H9 (cell line): ENCODE measurements around the gene NARF. TPM values are rescaled to one million over a fixed set of nuclear protein-coding genes. Genes with fewer than 3 reads are reported as not detected.

Experiments
- DNase-seq: peaks from one replicate; pipeline ENCODE4 v3.0.0-alpha.2; 2017
- H2AFZ ChIP-seq: one replicate; pipeline ENCODE4 v1.6.1; 2013; ENCODE audit warnings: mild to moderate bottlenecking, low read length, control low read depth, moderate library complexity
- H2AK5ac ChIP-seq: 2 replicates; pipeline ENCODE4 v1.6.1; 2013; ENCODE audit warnings: low read length, control low read depth, mixed read lengths; ENCODE audit not compliant: insufficient read length
- H2BK120ac ChIP-seq: one replicate; pipeline ENCODE4 v1.6.1; 2013; ENCODE audit warnings: low read depth, mild to moderate bottlenecking, low read length, control low read depth, inconsistent platforms; ENCODE audit not compliant: poor library complexity, severe bottlenecking
- H2BK12ac ChIP-seq: 2 replicates; pipeline ENCODE4 v1.6.1; 2013; ENCODE audit warnings: low read length, control low read depth, mixed read lengths, low read depth; ENCODE audit not compliant: insufficient read length
- H2BK15ac ChIP-seq: 2 replicates; pipeline ENCODE4 v1.6.1; 2013; ENCODE audit warnings: low read depth, low read length, control low read depth
- H2BK20ac ChIP-seq: one replicate; pipeline ENCODE4 v1.6.1; 2013; ENCODE audit warnings: low read depth, mild to moderate bottlenecking, low read length, control low read depth, inconsistent platforms; ENCODE audit not compliant: poor library complexity, severe bottlenecking
- H2BK5ac ChIP-seq: 2 replicates; pipeline ENCODE4 v1.6.1; 2013; ENCODE audit warnings: low read length, control low read depth, mixed read lengths; ENCODE audit not compliant: insufficient read length
- H3K14ac ChIP-seq: 2 replicates; pipeline ENCODE4 v1.6.1; 2013; ENCODE audit warnings: low read length, control low read depth; ENCODE audit not compliant: insufficient read depth
- H3K18ac ChIP-seq: 2 replicates; pipeline ENCODE4 v1.6.1; 2013; ENCODE audit warnings: low read depth, mild to moderate bottlenecking, mixed read lengths, low read length, control low read depth; ENCODE audit not compliant: insufficient read length
- H3K23ac ChIP-seq: 2 replicates; pipeline ENCODE4 v1.6.1; 2013; ENCODE audit warnings: low read length, control low read depth, mixed read lengths, low read depth; ENCODE audit not compliant: insufficient read length
- H3K23me2 ChIP-seq: 2 replicates; pipeline ENCODE4 v1.6.1; 2013; ENCODE audit warnings: low read depth, mild to moderate bottlenecking, mixed read lengths, low read length, control low read depth; ENCODE audit not compliant: insufficient read length, poor library complexity, severe bottlenecking
- H3K27ac ChIP-seq: 2 replicates; pipeline ENCODE4 v1.5.1; 2013; ENCODE audit warnings: low read length, control low read depth, mixed read lengths, low read depth; ENCODE audit not compliant: insufficient read length
- H3K27me3 ChIP-seq: 2 replicates; pipeline ENCODE4 v1.6.1; 2013; ENCODE audit warnings: low read length, control low read depth, inconsistent platforms; ENCODE audit not compliant: insufficient read depth
- H3K4ac ChIP-seq: 2 replicates; pipeline ENCODE4 v1.6.1; 2013; ENCODE audit warnings: low read depth, mild to moderate bottlenecking, control low read depth, inconsistent platforms, low read length, moderate library complexity
- H3K4me1 ChIP-seq: 2 replicates; pipeline ENCODE4 v1.6.1; 2013; ENCODE audit warnings: low read length, control low read depth, inconsistent platforms; ENCODE audit not compliant: insufficient read depth
- H3K4me2 ChIP-seq: 2 replicates; pipeline ENCODE4 v1.6.1; 2013; ENCODE audit warnings: low read length, control low read depth, mixed read lengths; ENCODE audit not compliant: insufficient read length, insufficient read depth
- H3K56ac ChIP-seq: 2 replicates; pipeline ENCODE4 v1.6.1; 2013; ENCODE audit warnings: low read depth, mild to moderate bottlenecking, mixed read lengths, low read length, control low read depth; ENCODE audit not compliant: insufficient read length
- H3K79me1 ChIP-seq: 2 replicates; pipeline ENCODE4 v1.6.1; 2013; ENCODE audit warnings: low read depth, mild to moderate bottlenecking, moderate library complexity, low read length, control low read depth, inconsistent platforms; ENCODE audit not compliant: insufficient read depth, poor library complexity, severe bottlenecking
- H3K79me2 ChIP-seq: 2 replicates; pipeline ENCODE4 v1.6.1; 2013; ENCODE audit warnings: low read length, control low read depth, inconsistent platforms; ENCODE audit not compliant: insufficient read depth
- H3K9ac ChIP-seq: 2 replicates; pipeline ENCODE4 v1.6.1; 2013; ENCODE audit warnings: low read length, control low read depth, mixed read lengths; ENCODE audit not compliant: insufficient read length; ENCODE audit errors: extremely low read depth
- H3K9me3 ChIP-seq: one replicate; pipeline ENCODE4 v1.6.1; 2013; ENCODE audit warnings: low read depth, low read length, inconsistent platforms; ENCODE audit not compliant: control insufficient read depth
- H3T11ph ChIP-seq: one replicate; pipeline ENCODE4 v1.6.1; 2013; ENCODE audit warnings: mild to moderate bottlenecking, low read length, control low read depth, inconsistent platforms
- H4K20me1 ChIP-seq: one replicate; pipeline ENCODE4 v1.6.1; 2013; ENCODE audit not compliant: control insufficient read depth, insufficient read length, insufficient read depth
- H4K5ac ChIP-seq: 2 replicates; pipeline ENCODE4 v1.6.1; 2013; ENCODE audit warnings: low read depth, mild to moderate bottlenecking, mixed read lengths, low read length, control low read depth; ENCODE audit not compliant: insufficient read length
- H4K8ac ChIP-seq: replicated peaks from 2 replicates; pipeline ENCODE4 v1.6.1; 2013; ENCODE audit warnings: low read length, control low read depth, mixed read lengths, low read depth; ENCODE audit not compliant: insufficient read length
- H4K91ac ChIP-seq: 2 replicates; pipeline ENCODE4 v1.6.1; 2013; ENCODE audit warnings: low read depth, mild to moderate bottlenecking, moderate library complexity, mixed read lengths, low read length, control low read depth; ENCODE audit not compliant: insufficient read length
- H3K27ac Mint-ChIP-seq, 3 experiments: 2 replicates in 2 of 3; 3 replicates in 1 of 3; pipeline ENCODE4 v1.8.0; 2020 to 2021; ENCODE audit warnings: mixed read lengths in 3 of 3, mild to moderate bottlenecking in 1 of 3, moderate library complexity in 1 of 3
- H3K27me3 Mint-ChIP-seq: 2 replicates; pipeline ENCODE4 v1.8.0; 2021; ENCODE audit warnings: low read depth, mild to moderate bottlenecking, moderate library complexity, mixed read lengths
- H3K36me3 Mint-ChIP-seq, 3 experiments: 2 replicates in 2 of 3; 3 replicates in 1 of 3; pipeline ENCODE4 v1.8.0; 2020 to 2021; ENCODE audit warnings: low read depth in 3 of 3, mixed read lengths in 3 of 3; ENCODE audit not compliant: insufficient read depth in 1 of 3
- H3K4me1 Mint-ChIP-seq, 2 experiments: 2 replicates each; pipeline ENCODE4 v1.8.0; 2020; ENCODE audit warnings: mixed read lengths in 2 of 2
- H3K4me3 Mint-ChIP-seq, 2 experiments: 2 replicates in 1 of 2; 3 replicates in 1 of 2; pipeline ENCODE4 v1.8.0; 2020 to 2021; ENCODE audit warnings: mild to moderate bottlenecking in 2 of 2, mixed read lengths in 2 of 2, moderate library complexity in 1 of 2
- H3K9me3 Mint-ChIP-seq, 2 experiments: 2 replicates in 1 of 2; 3 replicates in 1 of 2; pipeline ENCODE4 v1.8.0; 2020; ENCODE audit warnings: mild to moderate bottlenecking in 2 of 2, mixed read lengths in 2 of 2, moderate library complexity in 1 of 2
- WGBS: extraction: QIAGEN DNeasy Blood & Tissue Kit; methylation state at CpG from one replicate; pipeline ENCODE4 v1.1.7; 2013; ENCODE audit warnings: missing lambda C conversion rate, low lambda C conversion rate, mixed read lengths; ENCODE audit not compliant: insufficient read length; ENCODE audit errors: extremely low coverage; 5-methylcytosine and 5-hydroxymethylcytosine counted together
- total RNA-seq: library from RNA; stranded (reverse); gene quantifications from 2 replicates; pipeline ENCODE4 v1.2.1, GENCODE V29; 2021
- TF ChIP-seq, protein P1 (sequence below): fragments of 200-600 bp; sonication (generic); conservative IDR thresholded peaks from 3 replicates; pipeline ENCODE4 v1.8.0; 2021; ENCODE audit warnings: antibody characterized with exemption, mild to moderate bottlenecking

The NARF gene
- total RNA-seq, 1 experiment from 2014 or later: 124 TPM

DNA sequence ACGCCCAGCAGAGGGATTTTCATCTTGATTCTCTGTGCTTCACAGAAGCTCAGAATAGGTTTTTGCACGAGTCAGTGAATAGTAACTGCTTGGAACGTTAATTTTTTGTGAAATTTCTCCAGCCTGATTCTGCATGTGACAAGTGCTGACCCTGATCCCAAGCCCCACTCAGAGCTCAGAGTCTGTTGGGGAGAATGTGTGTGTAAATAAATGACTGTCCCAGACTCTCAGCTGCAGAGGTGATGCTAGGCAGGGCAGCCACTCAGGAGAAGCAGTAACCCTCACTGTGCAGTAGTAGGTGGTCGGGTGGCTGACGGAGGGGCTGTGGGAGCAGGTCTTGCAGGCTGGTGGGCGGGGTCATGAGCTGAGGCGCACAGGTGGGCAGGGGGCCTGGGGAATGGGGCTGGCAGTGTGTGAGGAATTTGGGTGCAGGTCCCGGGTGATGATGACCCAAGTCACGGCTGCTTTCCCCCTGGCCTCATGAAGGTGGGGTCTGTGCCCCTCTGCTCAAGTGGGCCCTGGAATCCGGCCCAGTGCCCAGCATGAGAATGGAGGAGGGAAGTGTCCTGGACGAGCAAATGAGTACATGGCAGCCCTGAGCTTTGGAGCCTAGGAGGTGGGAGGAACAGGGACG is 44.7 kb downstream of the NARF start:
- no peak for DNase-seq
- no peak overlapping the region for H3K23ac ChIP-seq
- H3K4ac ChIP-seq: no peak overlapping the region
- H2BK5ac ChIP-seq: no peak overlapping the region
- no peak overlapping the region for H4K91ac ChIP-seq
- Mint-ChIP-seq H3K9me3 (peaks cover 0 to 3% of the 10 kb centered on the region in 2 experiments; a peak in 1 of 5 replicates), H3K4me1 (peaks cover 3 to 8% of the 10 kb centered on the region in 2 experiments), H3K27me3 (peaks cover 28% of the 10 kb centered on the region), H3K4me3 (no peak overlapping the region; a peak in 1 of 5 replicates), H3K27ac (no peak overlapping the region), H3K36me3 (no peaks in the 10 kb centered on the region)
- H2BK12ac ChIP-seq: no peak overlapping the region
- no peaks in the 10 kb centered on the region for H3K79me2 ChIP-seq
- H2BK15ac ChIP-seq: no peak overlapping the region
- H3K56ac ChIP-seq: no peak overlapping the region
- H2BK120ac ChIP-seq: no peak overlapping the region
- H3K79me1 ChIP-seq: no peaks in the 10 kb centered on the region
- TF ChIP-seq, protein P1, sequence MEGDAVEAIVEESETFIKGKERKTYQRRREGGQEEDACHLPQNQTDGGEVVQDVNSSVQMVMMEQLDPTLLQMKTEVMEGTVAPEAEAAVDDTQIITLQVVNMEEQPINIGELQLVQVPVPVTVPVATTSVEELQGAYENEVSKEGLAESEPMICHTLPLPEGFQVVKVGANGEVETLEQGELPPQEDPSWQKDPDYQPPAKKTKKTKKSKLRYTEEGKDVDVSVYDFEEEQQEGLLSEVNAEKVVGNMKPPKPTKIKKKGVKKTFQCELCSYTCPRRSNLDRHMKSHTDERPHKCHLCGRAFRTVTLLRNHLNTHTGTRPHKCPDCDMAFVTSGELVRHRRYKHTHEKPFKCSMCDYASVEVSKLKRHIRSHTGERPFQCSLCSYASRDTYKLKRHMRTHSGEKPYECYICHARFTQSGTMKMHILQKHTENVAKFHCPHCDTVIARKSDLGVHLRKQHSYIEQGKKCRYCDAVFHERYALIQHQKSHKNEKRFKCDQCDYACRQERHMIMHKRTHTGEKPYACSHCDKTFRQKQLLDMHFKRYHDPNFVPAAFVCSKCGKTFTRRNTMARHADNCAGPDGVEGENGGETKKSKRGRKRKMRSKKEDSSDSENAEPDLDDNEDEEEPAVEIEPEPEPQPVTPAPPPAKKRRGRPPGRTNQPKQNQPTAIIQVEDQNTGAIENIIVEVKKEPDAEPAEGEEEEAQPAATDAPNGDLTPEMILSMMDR: no peak
- no peak overlapping the region for H3T11ph ChIP-seq
- no peak overlapping the region for H3K27ac ChIP-seq
- H3K4me2 ChIP-seq: no peak overlapping the region
- H4K5ac ChIP-seq: no peak overlapping the region
- no peaks in the 10 kb centered on the region for H3K27me3 ChIP-seq
- H2AK5ac ChIP-seq: no peak overlapping the region
- H4K8ac ChIP-seq: no peak overlapping the region
- no peak overlapping the region for H2BK20ac ChIP-seq
- no peak overlapping the region for H2AFZ ChIP-seq
- H3K9me3 ChIP-seq: no peaks in the 10 kb centered on the region
- no peak overlapping the region for H3K9ac ChIP-seq
- no peak overlapping the region for H3K18ac ChIP-seq
- H3K23me2 ChIP-seq: no peaks in the 10 kb centered on the region
- no peaks in the 10 kb centered on the region for H3K4me1 ChIP-seq
- no peak overlapping the region for H3K14ac ChIP-seq
- WGBS: no CpG with 5 or more reads among the region's 12 CpGs
- no peaks in the 10 kb centered on the region for H4K20me1 ChIP-seq
